ENCODE measurements around the gene GNS.
"Not testable (repeated sequence)": the region's sequence is repeated elsewhere in the genome, so short reads cannot be mapped to it uniquely, and the experiment has no call there.

Gene GNS

GRCh38 chr12:64694130-64695040 is 64.8 kb downstream of the GNS start:
- DNase-seq = no peak

- no peak for DNase-seq
Measured at GRCh38 chr12:64691795-64692583, 67.2 kb downstream of the GNS start.

DNA sequence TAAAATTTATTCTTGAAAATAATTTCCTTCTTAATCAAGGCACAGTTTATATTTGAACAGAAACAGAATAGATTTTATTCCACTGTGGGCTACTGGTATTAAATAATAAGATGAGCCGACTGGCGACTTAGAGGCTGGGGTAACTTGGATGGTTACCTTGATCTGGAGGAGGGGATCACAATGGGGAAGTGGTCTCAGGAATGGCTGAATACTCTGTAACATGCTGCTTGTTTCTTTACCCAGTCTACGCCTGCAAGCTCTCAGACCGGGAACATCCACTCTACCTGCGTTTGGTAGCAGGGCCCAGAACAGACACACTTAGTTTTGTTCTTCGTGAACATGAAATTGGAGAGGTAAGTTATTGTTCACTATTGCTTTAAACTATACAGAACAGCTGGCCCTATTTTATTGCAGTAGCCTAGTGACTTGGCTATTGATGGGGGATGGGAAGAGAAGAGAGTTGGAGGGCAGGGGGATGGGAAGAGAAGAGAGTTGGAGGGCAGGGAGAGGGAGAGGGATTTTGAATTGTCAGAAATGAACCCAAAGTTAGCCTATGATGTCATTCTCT is 67.9 kb downstream of the GNS start:
- DNase-seq = no peak

DNA sequence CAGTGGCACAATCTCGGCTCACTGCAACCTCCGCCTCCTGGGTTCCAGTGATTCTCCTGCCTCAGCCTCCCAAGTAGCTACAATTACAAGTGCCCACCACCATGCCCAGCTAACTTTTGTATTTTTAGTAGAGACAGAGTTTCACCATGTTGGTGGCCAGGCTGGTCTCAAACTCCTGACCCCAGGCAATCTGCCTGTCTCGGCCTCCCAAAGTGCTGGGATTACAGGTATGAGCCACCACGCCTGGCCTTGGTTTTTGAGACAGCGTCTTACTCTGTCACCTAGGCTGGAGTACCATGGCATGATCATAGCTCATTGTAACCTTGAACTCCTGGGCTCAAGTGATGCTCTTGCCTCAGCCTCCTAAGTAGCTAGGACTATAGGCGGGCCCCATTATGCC is 69.0 kb downstream of the GNS start:
- not testable (repeated sequence) for DNase-seq

- DNase-seq = no peak
Measured at GRCh38 chr12:64688715-64689114, 70.5 kb downstream of the GNS start.

GRCh38 chr12:64688219-64688618 is 71.0 kb downstream of the GNS start:
- DNase-seq = no peak

- DNase-seq = no peak
Measured at GRCh38 chr12:64687816-64688215, 71.4 kb downstream of the GNS start.

DNA sequence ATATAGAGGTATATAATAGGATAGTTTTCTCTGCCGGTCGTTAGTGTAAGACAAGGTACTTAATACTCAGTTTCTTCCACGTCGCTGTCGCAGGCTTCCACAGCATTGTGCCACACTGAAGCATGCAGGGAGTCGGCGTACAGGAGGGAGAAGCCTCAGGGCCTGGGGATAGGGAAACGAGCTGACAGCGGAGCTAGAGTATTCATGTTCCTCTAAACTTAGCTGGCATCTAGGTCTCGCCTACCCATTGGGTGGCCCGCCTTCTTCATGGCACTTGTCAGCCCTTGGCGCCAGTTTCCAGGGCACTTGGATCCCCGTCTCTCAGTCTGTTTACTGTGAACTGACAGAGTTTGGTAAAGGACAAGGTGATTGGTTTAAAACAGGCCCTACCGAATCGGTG is 73.6 kb downstream of the GNS start:
- DNase-seq = no peak

DNA sequence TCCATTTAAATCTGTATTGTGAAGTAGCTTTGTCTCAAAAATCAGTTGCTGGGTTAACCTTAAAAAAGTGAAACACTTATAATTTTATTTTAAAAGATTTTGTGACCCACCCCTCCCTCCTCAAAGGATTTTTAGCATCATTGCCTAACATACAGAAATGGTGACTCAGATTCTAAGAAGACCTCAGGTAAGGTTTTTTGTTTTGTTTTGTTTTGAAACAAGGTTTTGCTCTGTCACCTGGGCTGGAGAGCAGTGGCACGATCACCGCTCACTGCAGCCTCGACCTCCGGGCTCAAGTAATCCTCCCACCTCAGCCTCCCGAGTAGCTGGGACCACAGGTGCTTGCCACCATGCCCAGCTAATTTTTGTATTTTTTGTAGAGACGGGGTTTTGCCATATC is 74.2 kb downstream of the GNS start:
- DNase-seq = no peak

- DNase-seq = no peak
Measured at GRCh38 chr12:64683816-64684543, 75.2 kb downstream of the GNS start.

DNA sequence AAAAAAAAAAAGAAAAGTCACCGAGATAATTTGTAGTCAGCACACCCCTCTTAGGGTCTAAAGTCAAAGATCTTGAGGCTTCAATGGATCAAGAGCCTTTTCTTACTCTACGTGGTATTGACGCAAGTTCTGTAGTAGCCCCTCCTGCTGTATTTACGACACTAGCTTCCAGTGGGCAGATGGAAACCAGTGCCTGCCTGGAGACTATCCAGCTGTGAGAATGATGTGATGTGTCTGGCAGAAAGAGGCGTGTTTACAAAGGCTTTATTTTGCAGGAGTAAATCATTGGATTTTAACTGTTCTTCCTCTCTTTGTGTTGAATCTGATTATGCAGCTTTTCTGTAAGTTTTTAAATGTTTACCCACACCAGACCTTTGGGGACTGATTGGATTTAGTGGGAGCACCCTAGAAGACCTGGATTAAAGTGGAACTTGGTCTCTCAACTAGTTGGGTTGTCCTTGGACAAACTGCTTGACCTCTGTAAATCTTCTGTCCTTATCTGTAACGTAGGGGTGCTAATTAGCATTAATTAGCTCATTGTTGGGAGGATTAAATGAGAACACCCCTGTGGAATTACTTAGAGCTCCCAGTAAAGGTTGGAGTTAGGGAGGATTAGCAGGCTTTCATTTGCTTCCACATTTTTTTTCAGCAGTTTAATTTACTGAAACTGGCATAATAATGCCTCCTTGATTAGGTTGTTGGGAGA is 76.5 kb downstream of the GNS start:
- no peak for DNase-seq

DNA sequence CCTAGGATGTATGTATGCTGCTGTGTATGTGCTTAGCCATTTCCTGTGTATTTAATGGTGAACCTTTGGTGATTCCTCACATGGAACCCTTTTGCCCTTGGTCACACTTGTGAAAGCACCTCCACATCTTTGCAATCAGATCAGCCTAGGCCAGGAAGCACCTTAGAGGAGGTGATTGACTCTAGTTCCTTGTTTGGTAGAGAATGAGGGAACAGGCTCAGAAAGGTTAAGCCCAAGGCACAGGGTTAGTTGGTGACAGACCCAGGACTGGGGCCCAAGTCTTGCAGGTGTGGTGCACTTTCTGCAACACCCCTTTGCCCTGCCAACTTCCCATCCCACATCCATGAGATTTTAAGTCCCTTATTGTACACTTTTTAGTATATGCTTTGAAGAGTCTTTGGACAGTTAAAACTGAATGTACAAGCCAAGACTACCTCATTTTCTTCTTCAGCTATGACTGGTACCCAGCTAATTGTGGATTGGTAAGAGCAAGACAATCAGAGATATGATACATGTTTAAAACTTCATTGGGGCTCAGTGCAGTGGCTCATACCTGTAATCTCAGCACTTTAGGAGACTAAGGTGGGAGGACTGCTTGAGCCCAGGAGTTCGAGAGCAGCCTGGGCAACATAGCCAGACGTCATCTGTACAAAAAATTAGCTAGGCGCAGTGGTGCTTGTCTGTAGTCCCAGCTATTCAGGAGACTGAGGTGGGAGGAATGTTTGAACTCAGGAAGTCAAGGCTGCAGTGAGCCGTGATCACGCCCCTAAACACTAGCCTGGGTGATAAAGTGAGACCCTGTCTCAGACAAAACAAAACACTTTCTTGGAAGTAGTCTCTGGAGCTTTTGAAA is 77.8 kb downstream of the GNS start:
- DNase-seq = no peak

DNA sequence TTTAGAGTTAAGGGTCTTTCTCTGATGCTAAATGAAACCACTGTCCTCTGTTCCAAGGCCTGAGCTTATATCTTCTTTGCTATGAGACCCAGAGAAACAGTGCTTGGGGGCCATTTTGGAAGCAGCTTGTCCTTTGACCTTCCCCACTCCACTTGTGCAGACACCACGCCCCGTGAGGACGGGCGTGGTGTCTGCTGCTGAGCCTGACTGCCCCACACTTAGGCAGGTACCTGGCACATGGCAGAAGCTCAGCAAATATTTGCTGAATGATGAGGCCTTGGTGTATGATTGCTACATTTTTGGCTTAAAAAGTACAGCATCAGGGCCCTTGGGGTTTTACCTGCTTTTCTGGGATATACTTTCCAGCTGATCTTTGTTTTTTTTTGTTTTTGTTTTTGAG is 79.0 kb downstream of the GNS start:
- DNase-seq = no peak

- DNase-seq = peak; percentile 43
Measured at GRCh38 chr12:64679487-64680001, 79.7 kb downstream of the GNS start.

DNA sequence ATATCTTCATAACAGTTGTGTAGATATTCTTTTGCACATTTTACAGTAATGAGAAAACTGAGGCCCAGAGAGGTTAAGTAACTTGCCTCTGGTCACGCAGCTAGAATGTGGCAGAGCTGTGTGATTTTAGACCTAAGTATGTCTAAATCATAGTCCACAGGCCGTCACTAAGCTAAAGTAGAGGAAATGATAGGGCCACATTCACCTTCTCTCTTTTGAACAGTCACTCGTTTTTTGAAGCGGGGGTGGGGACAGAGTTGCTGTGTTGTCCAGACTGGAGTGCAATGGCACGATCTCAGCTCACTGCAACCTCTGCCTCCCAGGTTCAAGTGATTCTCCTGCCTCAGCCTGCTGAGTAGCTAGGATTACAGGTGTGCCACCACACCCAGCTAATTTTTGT is 80.4 kb downstream of the GNS start:
- no peak for DNase-seq

GRCh38 chr12:64678248-64678647 is 81.0 kb downstream of the GNS start:
- no peak for DNase-seq

- DNase-seq = no peak
Measured at GRCh38 chr12:64675795-64676194, 83.4 kb downstream of the GNS start.

DNA sequence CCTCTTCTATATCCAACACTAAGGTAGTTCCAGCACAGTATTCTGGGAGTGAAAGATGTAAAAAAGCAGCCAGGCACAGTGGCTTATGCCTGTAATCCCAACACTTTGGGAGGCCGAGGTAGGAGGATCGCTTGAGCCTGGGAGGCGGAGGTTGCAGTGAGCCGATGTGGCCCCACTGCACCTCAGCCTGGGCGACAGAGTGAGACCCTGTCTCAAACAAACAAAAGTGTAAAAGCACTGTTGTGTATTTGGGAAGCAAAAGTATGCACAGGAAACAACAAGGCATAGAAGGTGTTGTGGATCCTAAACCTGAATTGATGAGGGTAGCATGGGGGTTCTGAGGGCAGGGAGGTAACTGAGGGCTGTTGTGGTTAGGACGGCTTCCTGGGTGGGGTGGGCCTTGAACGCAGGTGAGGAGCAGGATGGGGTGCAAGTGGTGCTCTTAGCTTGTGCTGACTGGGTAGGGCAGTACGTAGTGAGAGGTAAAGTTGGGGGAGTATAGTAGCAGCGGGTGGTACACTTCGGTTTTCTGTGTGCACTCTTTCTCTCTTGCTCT is 84.8 kb downstream of the GNS start:
- DNase-seq = no peak

DNA sequence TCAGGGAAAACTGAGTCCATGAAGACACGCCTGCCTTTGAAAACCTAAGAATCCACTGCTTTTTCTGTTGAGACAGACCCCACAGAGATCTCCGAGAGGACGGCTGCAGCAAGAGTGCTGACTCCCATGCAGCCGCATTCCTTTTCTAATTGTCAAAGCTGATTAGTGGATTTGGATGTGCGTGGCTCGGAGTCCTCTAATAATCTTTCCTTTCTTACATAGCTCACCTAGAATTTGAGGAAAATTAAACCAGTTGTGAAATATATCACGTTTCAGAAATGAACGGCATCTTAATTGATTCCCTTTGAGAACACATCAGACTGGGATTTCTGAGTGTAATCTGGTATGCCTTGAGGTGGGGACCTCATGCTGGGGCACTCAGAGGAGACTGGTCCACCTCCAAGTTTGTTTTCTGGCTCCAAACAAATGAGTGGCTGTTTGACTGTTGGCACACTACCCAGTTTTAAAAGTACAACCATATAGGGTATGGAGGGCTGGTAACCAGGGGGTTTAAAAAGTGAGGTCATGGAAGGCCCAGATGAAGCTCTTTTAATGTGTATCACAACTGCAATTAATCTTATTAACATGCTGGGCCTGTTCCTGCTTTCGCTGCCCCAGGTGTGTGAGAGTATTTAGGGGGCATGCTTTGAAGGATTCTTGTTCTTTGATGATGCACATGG is 85.6 kb downstream of the GNS start:
- no peak for DNase-seq

DNA sequence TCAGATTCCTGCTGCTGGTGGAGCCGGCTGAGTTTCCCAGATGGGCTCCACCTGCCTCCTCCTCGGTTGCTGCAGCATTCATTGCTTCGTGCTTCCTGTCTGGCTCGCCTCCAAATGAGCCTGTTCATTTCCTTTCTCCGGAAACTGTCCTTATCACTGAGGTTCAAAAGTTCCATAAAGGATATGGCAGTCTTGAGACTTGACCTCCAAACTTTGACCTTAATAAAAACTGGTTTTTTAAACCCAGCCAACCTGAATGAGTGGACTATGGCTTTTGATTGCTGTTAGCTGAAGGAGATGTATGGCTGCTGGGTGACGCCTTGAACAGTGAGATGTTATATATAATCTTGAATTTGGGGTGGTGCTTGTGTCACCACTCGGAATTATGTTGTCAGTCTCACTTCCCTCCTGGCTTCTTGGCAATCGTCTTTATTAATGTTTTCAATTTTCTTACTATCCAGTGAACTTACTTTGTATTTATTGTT is 86.2 kb downstream of the GNS start:
- peak; percentile 20 for DNase-seq

Measured in stimulated activated naive CD4-positive, alpha-beta T cell treated with Interleukin-2 at 50 U/mL for 16 hours (primary cell).